Peyer's patch (tissue), 4 donors: ENCODE data around the gene TBRG4. TPM values are rescaled to one million over a fixed set of nuclear protein-coding genes. Genes with fewer than 3 reads are reported as not detected.

ENCODE experiments used
- DNase-seq, 3 donors: peaks; one replicate each; pipeline ENCODE4 v3.0.0-alpha.2; 2017 to 2019
- H3K27ac ChIP-seq, 4 donors: fragments of 200-600 bp; sonication (generic); one replicate each; pipeline ENCODE4 v1.5.1; 2016 to 2019
- H3K27me3 ChIP-seq, 2 donors: fragments of 200-600 bp; sonication (generic); one replicate each; pipeline ENCODE4 v1.5.1; 2019
- H3K36me3 ChIP-seq, 3 donors: fragments of 200-600 bp; sonication (generic); one replicate each; pipeline ENCODE4 v1.5.1; 2016 to 2019
- H3K4me1 ChIP-seq, 4 donors: fragments of 200-600 bp; sonication (generic); one replicate each; pipeline ENCODE4 v1.5.1; 2016 to 2019
- H3K4me3 ChIP-seq, 4 donors: fragments of 200-600 bp; sonication (generic); 1 replicate in 3 of 4; 2 replicates in 1 of 4; pipeline ENCODE4 v1.5.1; 2016 to 2019; ENCODE audit warnings: mild to moderate bottlenecking in 1 of 4
- H3K9me3 ChIP-seq, 4 donors: fragments of 200-600 bp; sonication (generic); one replicate each; pipeline ENCODE4 v1.5.1; 2016 to 2019; ENCODE audit warnings: mild to moderate bottlenecking in 1 of 4
- CTCF ChIP-seq, 6 experiments: fragments of 450-650 bp in 4 of 6; fragments of 200-600 bp in 2 of 6; sonication (generic) in 1 of 6; IDR thresholded peaks; one replicate each; pipeline ENCODE4 v1.5.1; 2017 to 2019; ENCODE audit warnings: antibody characterized with exemption in 6 of 6, mild to moderate bottlenecking in 3 of 6, moderate library complexity in 1 of 6
- POLR2A ChIP-seq, 2 donors: fragments of 450-650 bp; IDR thresholded peaks; one replicate each; pipeline ENCODE4 v1.5.1; 2017; ENCODE audit warnings: antibody characterized with exemption in 2 of 2, mild to moderate bottlenecking in 2 of 2, moderate library complexity in 2 of 2
- total RNA-seq, 4 donors: library from RNA; depleted of rRNA; stranded (reverse); fragments of >200 nt; gene quantifications; one replicate each; pipeline ENCODE4 v1.1.0, GENCODE V29; 2016

The TBRG4 gene
- total RNA-seq, 4 donors from 2014 or later = 75.5 to 117 (median 108) TPM

GRCh38 chr7:45125193-45125904 is 13.9 kb upstream of the TBRG4 start:
- Histone ChIP-seq H3K36me3 (no peaks in the 10 kb centered on the region), H3K4me3 (no peak overlapping the region), H3K4me1 (no peaks in the 10 kb centered on the region), H3K27me3 (no peaks in the 10 kb centered on the region), H3K9me3 (no peaks in the 10 kb centered on the region), H3K27ac (no peak overlapping the region)
- no peak for DNase-seq
- no peak for TF ChIP-seq CTCF (IDR thresholded peaks at IDR 0.05)
- TF ChIP-seq POLR2A (IDR thresholded peaks at IDR 0.05) = no peak

GRCh38 chr7:45123913-45124710 is 12.6 kb upstream of the TBRG4 start:
- DNase-seq = no peak
- H3K4me3 ChIP-seq = no peak overlapping the region
- no peak for TF ChIP-seq CTCF (IDR thresholded peaks at IDR 0.05)
- no peak for TF ChIP-seq POLR2A (IDR thresholded peaks at IDR 0.05)
- H3K27ac ChIP-seq = no peak overlapping the region
- H3K36me3 ChIP-seq = no peaks in the 10 kb centered on the region
- H3K4me1 ChIP-seq = no peaks in the 10 kb centered on the region
- no peaks in the 10 kb centered on the region for H3K27me3 ChIP-seq
- H3K9me3 ChIP-seq = no peaks in the 10 kb centered on the region

- H3K27me3 ChIP-seq = no peaks in the 10 kb centered on the region
- H3K9me3 ChIP-seq = no peaks in the 10 kb centered on the region
- no peak overlapping the region for H3K4me3 ChIP-seq
- DNase-seq = no peak
- no peak overlapping the region for H3K27ac ChIP-seq
- no peak for TF ChIP-seq POLR2A (IDR thresholded peaks at IDR 0.05)
- TF ChIP-seq CTCF (IDR thresholded peaks at IDR 0.05) = no peak
- no peaks in the 10 kb centered on the region for H3K4me1 ChIP-seq
- no peaks in the 10 kb centered on the region for H3K36me3 ChIP-seq
Measured at GRCh38 chr7:45122975-45123860, 11.7 kb upstream of the TBRG4 start.

GRCh38 chr7:45119550-45119949 is 8.1 kb upstream of the TBRG4 start:
- DNase-seq = no peak
- Histone ChIP-seq H3K9me3 (no peaks in the 10 kb centered on the region), H3K36me3 (no peaks in the 10 kb centered on the region), H3K27ac (no peak overlapping the region), H3K4me1 (no peaks in the 10 kb centered on the region), H3K4me3 (no peak overlapping the region), H3K27me3 (no peaks in the 10 kb centered on the region)
- TF ChIP-seq CTCF (IDR thresholded peaks at IDR 0.05) (no peak), POLR2A (IDR thresholded peaks at IDR 0.05) (no peak)

GRCh38 chr7:45118889-45119331 is 7.4 kb upstream of the TBRG4 start:
- H3K36me3 ChIP-seq = no peaks in the 10 kb centered on the region
- no peak overlapping the region for H3K4me3 ChIP-seq
- TF ChIP-seq CTCF (IDR thresholded peaks at IDR 0.05) (no peak), POLR2A (IDR thresholded peaks at IDR 0.05) (no peak)
- no peaks in the 10 kb centered on the region for H3K4me1 ChIP-seq
- H3K9me3 ChIP-seq = no peaks in the 10 kb centered on the region
- DNase-seq = no peak
- no peak overlapping the region for H3K27ac ChIP-seq
- H3K27me3 ChIP-seq = no peaks in the 10 kb centered on the region
